Measurements from ENCODE around the gene DNASE1. TPM values are rescaled to one million over a fixed set of nuclear protein-coding genes. Genes with fewer than 3 reads are reported as not detected.
"Not testable (repeated sequence)": the region's sequence is repeated elsewhere in the genome, so short reads cannot be mapped to it uniquely, and the experiment has no call there.

DNASE1 gene
- total RNA-seq, 1 donor from 2014 or later: 24.0 TPM

GRCh38 chr16:3641801-3642396 is 12.6 kb upstream of the DNASE1 start:
- DNase-seq (ENCODE audit: low spot score): no peak

GRCh38 chr16:3642397-3643094 is 11.9 kb upstream of the DNASE1 start:
- DNase-seq (ENCODE audit: low spot score): peak; percentile 75

GRCh38 chr16:3643095-3643730 is 11.3 kb upstream of the DNASE1 start:
- DNase-seq (ENCODE audit: low spot score): no peak

- no peak for DNase-seq (ENCODE audit: low spot score)
These were observed 9.4 kb upstream of the DNASE1 start for GRCh38 chr16:3645108-3645503.

- no peak for DNase-seq (ENCODE audit: low spot score)
These were observed 8.8 kb upstream of the DNASE1 start for GRCh38 chr16:3645504-3646347.

- DNase-seq (ENCODE audit: low spot score): peak; percentile 71
These were observed 8.1 kb upstream of the DNASE1 start for GRCh38 chr16:3646348-3646920.

GRCh38 chr16:3650631-3651265 is 3.7 kb upstream of the DNASE1 start:
- DNase-seq (ENCODE audit: low spot score): no peak

GRCh38 chr16:3651461-3652372 is 2.8 kb upstream of the DNASE1 start:
- DNase-seq (ENCODE audit: low spot score): no peak

- no peak for DNase-seq (ENCODE audit: low spot score)
These were observed 1.9 kb upstream of the DNASE1 start for GRCh38 chr16:3652373-3653195.

- DNase-seq (ENCODE audit: low spot score): no peak
These were observed 522 bp downstream of the DNASE1 start for GRCh38 chr16:3655030-3655395.

GRCh38 chr16:3655396-3656159 is 1.1 kb downstream of the DNASE1 start:
- no peak for DNase-seq (ENCODE audit: low spot score)

- DNase-seq (ENCODE audit: low spot score): not testable (repeated sequence)
These were observed 1.6 kb downstream of the DNASE1 start for GRCh38 chr16:3656160-3656490.

- no peak for DNase-seq (ENCODE audit: low spot score)
These were observed 2.3 kb downstream of the DNASE1 start for GRCh38 chr16:3656491-3657468.

- DNase-seq (ENCODE audit: low spot score): no peak
These were observed 4.8 kb downstream of the DNASE1 start for GRCh38 chr16:3659251-3659650.

GRCh38 chr16:3661311-3661710 is 6.8 kb downstream of the DNASE1 start:
- no peak for DNase-seq (ENCODE audit: low spot score)

GRCh38 chr16:3661922-3662321 is 7.4 kb downstream of the DNASE1 start:
- no peak for DNase-seq (ENCODE audit: low spot score)

- DNase-seq (ENCODE audit: low spot score): no peak
These were observed 8.1 kb downstream of the DNASE1 start for GRCh38 chr16:3662601-3663000.

All from mucosa of gallbladder (tissue), 1 donor.